ENCODE results near the gene RHBDF2.

The RHBDF2 gene

GRCh38 chr17:76452127-76452659 lies 49.0 kb downstream of the RHBDF2 start:
- Histone ChIP-seq H3K27me3 (no peaks in the 10 kb centered on the region), H3K27ac (peak overlapping the region; percentile 77 to 80), H3K9me3 (no peaks in the 10 kb centered on the region), H3K4me3 (peak overlapping the region; percentile 76 to 85), H3K4me1 (peaks cover 0 to 37% (median 14%) of the 10 kb centered on the region in 4 donors), H3K36me3 (no peaks in the 10 kb centered on the region)
- intact Hi-C loops (cut with DNase I; ENCODE audit: low total_unique reads): no loop called here
- no peak for TF ChIP-seq CTCF (IDR thresholded peaks at IDR 0.05)
- no peak for DNase-seq

GRCh38 chr17:76451506-76451905 lies 49.7 kb downstream of the RHBDF2 start:
- no peaks in the 10 kb centered on the region for H3K9me3 ChIP-seq
- no peaks in the 10 kb centered on the region for H3K27me3 ChIP-seq
- DNase-seq: no peak
- no peak overlapping the region for H3K27ac ChIP-seq
- no peak for TF ChIP-seq CTCF (IDR thresholded peaks at IDR 0.05)
- intact Hi-C loops (cut with DNase I; ENCODE audit: low total_unique reads): no loop called here
- H3K36me3 ChIP-seq: no peaks in the 10 kb centered on the region
- H3K4me1 ChIP-seq: peaks cover 0 to 44% (median 16%) of the 10 kb centered on the region in 4 donors
- peak overlapping the region in 1 of 2 donors; percentile 85 for H3K4me3 ChIP-seq

GRCh38 chr17:76449126-76449525 lies 52.1 kb downstream of the RHBDF2 start:
- intact Hi-C loops (cut with DNase I; ENCODE audit: low total_unique reads): no loop called here
- no peaks in the 10 kb centered on the region for H3K36me3 ChIP-seq
- DNase-seq: no peak
- H3K4me1 ChIP-seq: peaks cover 0 to 46% (median 17%) of the 10 kb centered on the region in 4 donors
- H3K4me3 ChIP-seq: no peak overlapping the region
- H3K27ac ChIP-seq: no peak overlapping the region
- H3K27me3 ChIP-seq: no peaks in the 10 kb centered on the region
- H3K9me3 ChIP-seq: no peaks in the 10 kb centered on the region
- TF ChIP-seq CTCF (IDR thresholded peaks at IDR 0.05): no peak

GRCh38 chr17:76447931-76448652 lies 53.1 kb downstream of the RHBDF2 start:
- Histone ChIP-seq H3K4me1 (peaks cover 0 to 46% (median 17%) of the 10 kb centered on the region in 4 donors), H3K27ac (no peak overlapping the region), H3K36me3 (no peaks in the 10 kb centered on the region), H3K9me3 (no peaks in the 10 kb centered on the region), H3K27me3 (no peaks in the 10 kb centered on the region), H3K4me3 (no peak overlapping the region)
- peak in 1 of 2 donors; percentile 35 for DNase-seq
- intact Hi-C loops (cut with DNase I; ENCODE audit: low total_unique reads): no loop called here
- no peak for TF ChIP-seq CTCF (IDR thresholded peaks at IDR 0.05)

- no peaks in the 10 kb centered on the region for H3K9me3 ChIP-seq
- peak in 1 of 2 donors; percentile 23 for DNase-seq
- no peak overlapping the region for H3K4me3 ChIP-seq
- peaks cover 0 to 38% (median 10%) of the 10 kb centered on the region in 4 donors for H3K4me1 ChIP-seq
- H3K36me3 ChIP-seq: no peaks in the 10 kb centered on the region
- TF ChIP-seq CTCF (IDR thresholded peaks at IDR 0.05): no peak
- H3K27ac ChIP-seq: no peak overlapping the region
- H3K27me3 ChIP-seq: no peaks in the 10 kb centered on the region
- intact Hi-C loops (cut with DNase I; ENCODE audit: low total_unique reads): no loop called here
These were observed 54.6 kb downstream of the RHBDF2 start for GRCh38 chr17:76446449-76447231.
